NT2/D1 (cell line): Measurements from ENCODE around the gene VARS2.

Experiments
- DNase-seq: peaks from one replicate; pipeline ENCODE4 v3.0.0-alpha.2; 2011; ENCODE audit warnings: low read depth, low spot score
- H3K27me3 ChIP-seq: 2 replicates; pipeline ENCODE4 v1.6.0; 2011; ENCODE audit warnings: mild to moderate bottlenecking; ENCODE audit not compliant: insufficient read length, insufficient read depth
- H3K36me3 ChIP-seq: 2 replicates; pipeline ENCODE4 v1.6.1; 2011; ENCODE audit warnings: mild to moderate bottlenecking, low read length, mixed read lengths; ENCODE audit not compliant: insufficient read depth, insufficient read length
- H3K4me1 ChIP-seq: 2 replicates; pipeline ENCODE4 v1.5.1; 2011; ENCODE audit not compliant: insufficient read depth, insufficient read length
- H3K4me3 ChIP-seq: 2 replicates; pipeline ENCODE4 v1.5.1; 2011; ENCODE audit warnings: low read depth; ENCODE audit not compliant: insufficient read length
- H3K9ac ChIP-seq: 2 replicates; pipeline ENCODE4 v1.6.0; 2011; ENCODE audit warnings: low read depth; ENCODE audit not compliant: insufficient read length
- H3K9me3 ChIP-seq: 2 replicates; pipeline ENCODE4 v1.5.1; 2011; ENCODE audit warnings: mild to moderate bottlenecking, low read length; ENCODE audit not compliant: insufficient read depth
- SUZ12 ChIP-seq: IDR thresholded peaks from 2 replicates; pipeline ENCODE4 v1.6.1; 2011; ENCODE audit not compliant: insufficient read length, insufficient read depth; ENCODE audit errors: extremely low read depth
- YY1 ChIP-seq: IDR thresholded peaks from 2 replicates; pipeline ENCODE4 v1.6.1; 2011; ENCODE audit not compliant: insufficient read length, insufficient read depth
- ZNF274 ChIP-seq: IDR thresholded peaks from 2 replicates; pipeline ENCODE4 v1.6.1; 2011; ENCODE audit warnings: mild to moderate bottlenecking, low read depth, low read length

The VARS2 gene

GRCh38 chr6:30881392-30882203, 32.4 kb upstream of the VARS2 start:
- Histone ChIP-seq H3K36me3 (peaks cover 5% of the 10 kb centered on the region), H3K4me3 (peak overlapping the region; percentile 43), H3K27me3 (no peaks in the 10 kb centered on the region), H3K9me3 (no peaks in the 10 kb centered on the region), H3K4me1 (peaks cover 27% of the 10 kb centered on the region), H3K9ac (peak overlapping the region; percentile 78)
- DNase-seq = no peak
- TF ChIP-seq ZNF274 (no peak), YY1 (no peak), SUZ12 (no peak)

DNA sequence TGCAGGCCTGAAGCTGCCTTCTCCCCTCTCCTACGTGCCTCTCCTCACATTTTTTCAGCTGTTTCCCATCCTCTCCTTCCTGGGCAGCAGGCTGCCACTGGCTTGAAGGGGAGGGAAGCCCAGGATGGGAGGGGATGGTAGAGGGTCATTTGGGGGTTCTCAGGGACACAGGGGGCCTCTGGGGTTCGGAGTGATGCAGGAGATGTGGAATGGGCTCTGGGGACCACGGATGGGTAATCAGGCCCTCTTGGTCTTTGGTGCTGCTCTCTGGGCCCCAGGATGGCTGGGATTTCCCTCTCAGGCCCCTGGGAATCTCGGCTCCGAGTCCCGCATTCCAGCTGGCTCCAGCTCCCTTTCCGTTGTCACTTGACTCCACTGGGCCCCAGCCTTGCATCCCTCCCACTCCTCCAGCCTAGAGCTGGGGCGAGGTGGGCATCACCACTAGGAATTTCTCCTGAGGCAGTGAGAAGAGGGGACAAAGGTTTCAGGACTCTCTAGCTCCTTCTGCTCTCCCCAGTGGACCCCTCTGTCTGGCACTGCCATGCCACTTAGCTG, 31.8 kb upstream of the VARS2 start:
- no peak for DNase-seq
- peak overlapping the region; percentile 43 for H3K4me3 ChIP-seq

DNA sequence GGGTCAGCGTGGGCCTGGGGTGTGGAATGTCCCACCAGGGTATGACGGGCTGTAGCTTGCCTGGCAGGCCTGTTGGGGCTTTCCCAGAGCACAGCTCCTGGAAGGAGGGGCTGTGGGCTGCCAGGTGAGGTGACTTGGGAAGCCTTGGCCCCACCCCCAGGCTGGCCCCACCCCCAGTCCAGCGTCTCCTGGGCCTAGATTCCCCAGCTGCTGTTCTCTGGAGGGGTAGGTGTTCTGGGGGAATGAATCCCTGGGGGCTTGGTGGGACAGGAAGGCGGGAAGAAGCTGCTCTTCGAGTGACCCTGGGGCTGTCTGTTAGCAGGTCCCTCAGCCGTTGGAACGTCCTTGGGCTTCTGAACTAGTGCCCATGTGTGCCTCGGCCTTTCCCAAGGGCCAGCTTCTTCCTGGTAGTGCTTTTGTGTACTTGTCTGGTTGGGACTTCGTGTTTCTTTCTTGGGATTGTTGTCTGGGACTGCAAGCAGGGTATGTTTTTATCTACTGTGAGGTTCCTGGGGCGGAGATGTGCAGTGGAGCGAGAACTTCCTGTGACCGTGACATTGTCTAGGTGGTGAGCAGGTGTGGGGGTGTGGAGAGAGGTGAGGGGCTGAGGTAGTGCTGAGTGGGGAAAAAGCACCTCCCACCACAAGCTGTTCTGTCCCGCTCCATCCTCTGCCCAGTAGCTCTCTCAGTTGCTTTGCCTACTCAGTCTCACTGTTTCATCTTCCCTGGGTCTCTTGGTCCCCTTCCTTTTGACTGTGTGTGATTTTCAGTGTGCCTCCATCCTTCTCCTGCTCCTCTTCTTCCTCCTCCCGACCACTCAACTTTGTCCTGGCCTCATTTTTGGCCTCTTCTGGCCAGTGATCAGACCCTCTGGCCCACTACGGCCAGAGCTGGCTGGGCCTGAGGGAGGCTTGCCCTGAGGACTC, 31.0 kb upstream of the VARS2 start:
- DNase-seq = no peak
- Histone ChIP-seq H3K9me3 (no peaks in the 10 kb centered on the region), H3K4me1 (peaks cover 27% of the 10 kb centered on the region), H3K9ac (peak overlapping the region; percentile 90), H3K36me3 (peaks cover 5% of the 10 kb centered on the region), H3K4me3 (peak overlapping the region; percentile 55), H3K27me3 (no peaks in the 10 kb centered on the region)
- TF ChIP-seq YY1 = no peak
- TF ChIP-seq SUZ12 = no peak

More for the DNA sequence above, 31.8 kb upstream of the VARS2 start:
- H3K27me3 ChIP-seq = no peaks in the 10 kb centered on the region
- no peaks in the 10 kb centered on the region for H3K9me3 ChIP-seq
- H3K9ac ChIP-seq = peak overlapping the region; percentile 78
- TF ChIP-seq YY1 = no peak
- no peak for TF ChIP-seq ZNF274
- no peak for TF ChIP-seq SUZ12
- peaks cover 27% of the 10 kb centered on the region for H3K4me1 ChIP-seq
- peaks cover 5% of the 10 kb centered on the region for H3K36me3 ChIP-seq

DNA sequence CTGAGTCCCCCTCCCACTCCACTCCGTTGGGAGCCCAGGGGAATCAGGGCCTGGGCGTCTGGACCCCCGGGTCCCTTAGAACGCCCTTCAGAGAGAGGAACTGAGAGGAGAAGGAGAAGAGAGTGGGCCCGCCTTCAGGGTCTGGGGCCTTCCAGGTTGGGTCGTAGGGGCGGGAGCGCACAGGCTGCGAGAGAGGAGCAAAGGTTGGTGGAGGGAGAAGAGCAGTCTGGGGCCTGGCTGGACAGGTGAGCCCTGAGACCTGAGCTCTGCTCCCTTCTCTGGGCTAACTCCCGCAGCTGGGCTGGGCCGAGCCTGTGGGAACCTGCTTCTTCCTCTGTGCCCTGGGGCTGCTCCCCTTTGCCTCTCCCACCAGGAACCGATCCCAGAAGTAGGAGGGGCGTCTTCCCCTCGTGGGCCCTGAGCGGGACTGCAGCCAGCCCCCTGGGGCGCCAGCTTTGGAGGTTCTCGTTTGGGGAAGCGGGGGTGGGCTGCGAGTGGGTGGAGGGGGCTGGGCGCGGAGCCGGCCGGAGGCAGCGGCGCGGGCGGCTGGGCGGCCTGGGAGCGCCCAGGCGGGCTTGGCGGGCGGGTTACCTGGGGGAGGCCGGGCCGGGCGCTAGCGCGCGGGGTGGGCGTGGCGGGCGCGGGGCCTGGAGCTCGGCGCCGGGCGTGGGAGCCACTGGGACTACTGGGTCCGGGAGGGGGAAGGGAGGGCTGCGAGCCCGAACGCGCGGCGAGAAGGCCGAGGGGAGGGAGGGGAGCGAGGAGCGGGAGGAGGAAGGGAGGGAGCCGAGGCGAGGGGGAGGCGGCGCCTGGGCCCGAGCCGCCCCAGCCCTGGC, 30.1 kb upstream of the VARS2 start, which contains the start of gene DDR1:
Gene DDR1 (plus strand): TSS at position 835 of the 836 bp plus-strand sequence. CDS start 4,211 bp downstream, outside the sequence.
- Histone ChIP-seq H3K4me3 (peak within 1 kb of the TSS; percentile 63), H3K27me3 (no peaks in the 10 kb centered on the region), H3K36me3 (peaks cover 10% of the 10 kb centered on the region), H3K9me3 (no peaks in the 10 kb centered on the region), H3K9ac (peak within 1 kb of the TSS; percentile 90), H3K4me1 (peaks cover 27% of the 10 kb centered on the region)
- TF ChIP-seq YY1 (no peak), ZNF274 (no peak), SUZ12 (no peak)
- no peak for DNase-seq

- DNase-seq = no peak
- Histone ChIP-seq H3K9me3 (no peaks in the 10 kb centered on the region), H3K9ac (peak overlapping the region; percentile 90), H3K4me1 (peaks cover 26% of the 10 kb centered on the region), H3K27me3 (no peaks in the 10 kb centered on the region), H3K36me3 (peaks cover 19% of the 10 kb centered on the region), H3K4me3 (peak overlapping the region; percentile 63)
- TF ChIP-seq YY1 = no peak
- TF ChIP-seq ZNF274 = no peak
- TF ChIP-seq SUZ12 = no peak
These were observed 29.2 kb upstream of the VARS2 start for GRCh38 chr6:30884521-30885480.

DNA sequence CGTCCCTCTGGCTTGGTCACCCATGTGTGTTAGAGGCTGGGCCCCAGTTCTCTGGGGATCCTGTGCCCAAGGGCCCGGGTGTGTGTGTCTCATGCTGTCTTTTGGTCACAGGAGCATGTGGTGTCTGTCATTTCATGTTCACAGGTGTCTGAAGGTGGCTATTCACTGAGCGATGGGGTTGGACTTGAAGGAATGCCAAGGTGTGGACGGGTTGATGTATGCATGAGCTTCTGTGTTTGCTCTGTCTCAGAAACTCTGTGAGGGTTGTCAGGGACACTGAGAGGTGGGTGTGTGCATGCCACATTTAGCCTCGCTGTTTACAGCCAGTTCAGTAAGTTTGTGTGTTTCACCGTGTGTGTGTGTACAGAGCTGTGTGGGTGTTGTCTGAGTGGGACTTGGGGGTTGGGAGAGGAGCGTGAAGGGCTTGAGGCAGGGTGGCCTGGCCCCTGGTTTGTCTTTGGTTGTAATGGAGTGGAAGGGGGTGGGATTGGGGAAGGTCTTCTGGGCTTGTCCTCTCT, 28.5 kb upstream of the VARS2 start:
- Histone ChIP-seq H3K9me3 (no peaks in the 10 kb centered on the region), H3K27me3 (no peaks in the 10 kb centered on the region), H3K4me3 (peak overlapping the region; percentile 63), H3K9ac (peak overlapping the region; percentile 90), H3K36me3 (peaks cover 26% of the 10 kb centered on the region), H3K4me1 (peaks cover 23% of the 10 kb centered on the region)
- no peak for DNase-seq
- TF ChIP-seq ZNF274 = no peak
- TF ChIP-seq YY1 = no peak
- no peak for TF ChIP-seq SUZ12
